K562 (cell line): ENCODE results near the gene ECSIT. TPM values are rescaled to one million over a fixed set of nuclear protein-coding genes. Genes with fewer than 3 reads are reported as not detected.
A peak's percentile ranks its signal among the peaks of the same experiment; 100 is the strongest.

Experiments used
- ATAC-seq: fragments of 200-7000 bp; cut with Tn5 transposase; 3 replicates; pipeline ENCODE4 v1.9.1; 2020; ENCODE audit warnings: moderate library complexity
- BruUV-seq: library from RNA; stranded (reverse); fragments of 400-500 nt; replicated peaks from 2 replicates; lab custom pipeline; 2021; lab: Mats Ljungman, UMichigan
- CTCF ChIA-PET: fragments of 300-600 bp; formaldehyde crosslinking; extraction: SDS; loops from one replicate; lab custom pipeline; 2021; ENCODE audit warnings: low intra/inter-chr PET ratio; lab: Yijun Ruan, JAX
- POLR2A ChIA-PET: fragments of 300-600, 350-650 bp; sonication (Branson Sonifier 250); formaldehyde crosslinking; extraction: SDS; loops from one replicate; lab custom pipeline; 2021; ENCODE audit warnings: antibody characterized with exemption, inconsistent platforms; lab: Yijun Ruan, JAX
- DNase-seq, 4 experiments: peaks; one replicate each; pipeline versions ENCODE4 v3.0.0 to v3.0.0-alpha.2; 2011 to 2018; ENCODE audit warnings: low spot score in 3 of 4, mixed read lengths in 3 of 4; ENCODE audit errors: extremely low read depth in 1 of 4
- FAIRE-seq: peaks from 2 replicates; lab custom pipeline; 2011; peaks lifted over from hg19 to GRCh38; lab: Jason Lieb, UNC
- H2AFZ ChIP-seq: 2 replicates; pipeline ENCODE4 v1.6.0; 2011; ENCODE audit warnings: low read depth, low read length, control low read depth, inconsistent platforms
- H3K27ac ChIP-seq: fragments of 200-600 bp; 3 replicates; pipeline ENCODE4 v1.8.0; 2011; ENCODE audit warnings: low read depth, mild to moderate bottlenecking, control low read depth, inconsistent platforms, low read length, moderate library complexity, mixed read lengths; ENCODE audit errors: extremely low read depth
- H3K27me3 ChIP-seq, 2 experiments: fragments of 300-600 bp in 1 of 2; 2 replicates in 1 of 2; 3 replicates in 1 of 2; pipeline versions ENCODE4 v1.6.0 to v1.8.0; 2011; ENCODE audit warnings: inconsistent platforms in 2 of 2, low read length in 2 of 2, mild to moderate bottlenecking in 1 of 2, mixed read lengths in 1 of 2, moderate library complexity in 1 of 2; ENCODE audit not compliant: control insufficient read depth in 2 of 2, insufficient read depth in 2 of 2
- H3K36me3 ChIP-seq: fragments of 300-600 bp; 3 replicates; pipeline ENCODE4 v1.8.0; 2011; ENCODE audit warnings: mild to moderate bottlenecking, low read length, inconsistent platforms; ENCODE audit not compliant: control insufficient read depth, insufficient read depth
- H3K4me1 ChIP-seq, 2 experiments: fragments of 200-600 bp in 1 of 2; replicated peaks in 1 of 2; 2 replicates in 1 of 2; 3 replicates in 1 of 2; pipeline versions ENCODE4 v1.5.1 to v1.8.0; 2011; ENCODE audit warnings: inconsistent platforms in 2 of 2, low read length in 2 of 2, mild to moderate bottlenecking in 1 of 2, mixed read lengths in 1 of 2, moderate library complexity in 1 of 2; ENCODE audit not compliant: control insufficient read depth in 2 of 2, insufficient read depth in 2 of 2
- H3K4me2 ChIP-seq: 2 replicates; pipeline ENCODE4 v1.6.1; 2011; ENCODE audit warnings: low read length, control low read depth, inconsistent platforms, mixed read lengths; ENCODE audit not compliant: insufficient read depth
- H3K4me3 ChIP-seq: fragments of 200-600 bp; sonication (generic), shearing (Covaris generic); 2 replicates; pipeline ENCODE4 v1.5.1; 2016; ENCODE audit warnings: control low read depth, inconsistent platforms
- H3K79me2 ChIP-seq: fragments of 200-600 bp; 3 replicates; pipeline ENCODE4 v1.8.0; 2011; ENCODE audit warnings: low read length, inconsistent platforms; ENCODE audit not compliant: control insufficient read depth, insufficient read depth
- H3K9ac ChIP-seq, 2 experiments: 2 replicates each; pipeline versions ENCODE4 v1.6.0 to v1.6.1; 2011; ENCODE audit warnings: low read depth in 2 of 2, low read length in 2 of 2, control low read depth in 1 of 2, inconsistent platforms in 1 of 2, mild to moderate bottlenecking in 1 of 2, mixed read lengths in 1 of 2; ENCODE audit not compliant: insufficient read depth in 1 of 2
- H3K9me1 ChIP-seq: one replicate; pipeline ENCODE4 v1.6.0; 2011; ENCODE audit warnings: inconsistent platforms, mild to moderate bottlenecking, low read length, moderate library complexity; ENCODE audit not compliant: control insufficient read depth, insufficient read depth
- H3K9me3 ChIP-seq: replicated peaks from 2 replicates; pipeline ENCODE4 v1.5.1; 2011; ENCODE audit warnings: low read depth, low read length, inconsistent platforms; ENCODE audit not compliant: control insufficient read depth, insufficient read depth
- H4K20me1 ChIP-seq: replicated peaks from 2 replicates; pipeline ENCODE4 v1.6.1; 2011; ENCODE audit warnings: low read length, inconsistent platforms, mixed read lengths; ENCODE audit not compliant: control insufficient read depth, insufficient read depth
- CBFA2T3 ChIP-seq: fragments of 450-650 bp; IDR thresholded peaks from 2 replicates; pipeline ENCODE4 v1.6.1; 2017
- CBX1 ChIP-seq: sonication (generic); IDR thresholded peaks from 2 replicates; pipeline ENCODE4 v1.6.1; 2016; ENCODE audit warnings: antibody characterized with exemption, low read depth, mild to moderate bottlenecking
- MYBL2 ChIP-seq, 2 experiments: fragments of 450-650 bp in 1 of 2; sonication (generic) in 1 of 2; formaldehyde crosslinking in 1 of 2; IDR thresholded peaks; 2 replicates each; pipeline versions ENCODE4 v1.6.1 to v1.8.1; 2017 to 2022; ENCODE audit warnings: borderline replicate concordance in 1 of 2, inconsistent platforms in 1 of 2, low read depth in 1 of 2, mild to moderate bottlenecking in 1 of 2, missing genetic modification reagents in 1 of 2, moderate library complexity in 1 of 2
- SNIP1 ChIP-seq: fragments of 450-650 bp; IDR thresholded peaks from 2 replicates; pipeline ENCODE4 v1.7.1; 2017; ENCODE audit warnings: low read depth, mild to moderate bottlenecking
- SRSF3 ChIP-seq: fragments of 200-400 bp; formaldehyde crosslinking; IDR thresholded peaks from 2 replicates; pipeline ENCODE4 v1.6.1; 2016; ENCODE audit warnings: mild to moderate bottlenecking, low read length, moderate library complexity; ENCODE audit not compliant: insufficient read depth
- ZNF717 ChIP-seq: fragments of 250-450 bp; sonication (Bioruptor Pico); IDR thresholded peaks from 2 replicates; pipeline ENCODE4 v1.5.0; 2021
- WGBS: fragments of 100-300 bp; shearing (Covaris generic); methylation state at CpG from one replicate; pipeline ENCODE4 v1.1.6; 2016; ENCODE audit warnings: low coverage, mixed read lengths; ENCODE audit not compliant: insufficient coverage; ENCODE audit errors: missing lambda C conversion rate; 5-methylcytosine and 5-hydroxymethylcytosine counted together
- in situ Hi-C: fragments of 300-500 bp; cut with MboI; formaldehyde crosslinking; loops from 4 replicates; pipeline ENCODE4 v1.15.0; 2018; ENCODE audit warnings: inconsistent platforms, mixed read lengths
- intact Hi-C: fragments of 100-400 bp; cut with micrococcal nuclease; formaldehyde crosslinking; loops from 2 replicates; pipeline ENCODE4 v1.14.2; 2022
- polyA plus RNA-seq, 8 experiments: library from polyadenylated mRNA; depleted of rRNA in 4 of 8; stranded (reverse) in 5 of 8; unstranded in 3 of 8; fragments of >200 nt; fragmentation: Nextera tagmentation in 2 of 8; fragmentation: Illumina TruSeq in 1 of 8; extraction: Ambion mirVana in 2 of 8; extraction: Trizol in 1 of 8; gene quantifications; 2 replicates each; pipeline versions ENCODE4 v1.2.1 to v1.2.3, GENCODE V29; 2011 to 2014; ENCODE audit warnings: inconsistent platforms in 1 of 8, missing spikeins in 1 of 8
- total RNA-seq, 7 experiments: library from RNA; depleted of rRNA in 6 of 7; stranded (reverse); fragments of >200 nt in 6 of 7; fragmentation: Illumina TruSeq in 2 of 7; extraction: Trizol in 2 of 7; gene quantifications; 2 replicates each; pipeline versions ENCODE4 v1.2.1 to v1.2.3, GENCODE V29; 2011 to 2021; ENCODE audit warnings: low replicate concordance in 1 of 7
- TF ChIP-seq, protein P1 (sequence below): fragments of 250-450 bp; sonication (Bioruptor Pico); IDR thresholded peaks from 2 replicates; pipeline ENCODE4 v1.4.0; 2020; ENCODE audit warnings: mild to moderate bottlenecking, moderate library complexity
- TF ChIP-seq, protein P2 (sequence below): fragments of 250-450 bp; sonication (Bioruptor Pico); IDR thresholded peaks from 2 replicates; pipeline ENCODE4 v1.4.0; 2020
- TF ChIP-seq, protein P3 (sequence below): fragments of 250-450 bp; sonication (Bioruptor Pico); IDR thresholded peaks from 2 replicates; pipeline ENCODE4 v1.9.0; 2021; ENCODE audit warnings: mild to moderate bottlenecking, inconsistent platforms

ECSIT gene
- total and polyA plus RNA-seq, 9 of the 15 experiments (the other 6 are each of a cell fraction or from before 2014, with no cell fraction given), result 1.1 to 82.5 (median 43.9) TPM

DNA sequence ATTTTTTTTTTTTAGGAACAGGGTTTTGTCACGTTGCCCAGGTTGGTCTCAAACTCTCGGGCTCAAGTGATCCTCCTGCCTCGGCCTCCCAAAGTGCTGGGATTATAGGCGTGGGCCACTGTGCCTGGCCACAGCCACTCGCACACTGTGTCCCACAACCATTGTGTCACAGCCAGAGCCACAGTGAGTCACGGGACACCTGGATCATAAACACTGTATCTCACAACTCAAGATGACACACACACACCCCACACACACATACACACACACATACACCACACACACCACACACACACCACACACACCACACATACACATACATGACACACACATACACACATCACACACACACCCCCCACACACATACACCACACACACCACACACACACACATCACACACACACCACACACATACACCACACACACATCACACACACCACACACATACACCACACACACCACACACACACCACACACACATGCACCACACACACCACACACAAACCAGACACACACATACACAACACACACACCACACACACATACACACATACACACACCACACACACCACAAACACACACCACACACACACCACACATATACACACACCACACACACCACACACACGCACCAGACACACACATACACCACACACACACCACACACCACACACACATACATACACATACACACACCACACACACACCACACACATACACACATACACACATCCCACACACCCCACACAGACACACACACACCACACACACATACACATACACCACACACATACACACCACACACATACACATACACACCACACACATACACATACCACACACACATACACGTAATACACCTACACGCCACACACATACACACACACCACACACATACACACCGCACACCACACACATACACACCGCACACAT, 64.3 kb downstream of the ECSIT start:
- no peaks in the 10 kb centered on the region for H3K9me3 ChIP-seq
- ChIA-PET POLR2A (interaction anchor here (0.6 kb wide), 1 partner anchor 14 kb away, joined by 3 read pairs; no protein-coding TSS in a partner anchor), CTCF (interaction anchor here (0.7 kb wide), 1 partner anchor 230 kb away, joined by 3 read pairs; no protein-coding TSS in a partner anchor)
- H3K4me1 ChIP-seq, result peaks cover 0 to 9% of the 10 kb centered on the region in 2 experiments; a peak in 1 of 5 replicates
- H3K4me2 ChIP-seq, result no peak overlapping the region
- 15% methylated on average over 8 of the region's 11 CpGs for WGBS
- no peaks in the 10 kb centered on the region for H3K36me3 ChIP-seq
- intact Hi-C loops, result no loop called here
- FAIRE-seq, result no peak
- no TSS peak for BruUV-seq
- H3K9ac ChIP-seq, result no peak overlapping the region
- H3K79me2 ChIP-seq, result no peaks in the 10 kb centered on the region
- no peak overlapping the region for H2AFZ ChIP-seq
- H3K27ac ChIP-seq, result no peak overlapping the region
- in situ Hi-C loops, result no loop called here
- H3K9me1 ChIP-seq, result no peaks in the 10 kb centered on the region
- DNase-seq, result no peak
- H3K27me3 ChIP-seq, result peaks cover 7 to 40% of the 10 kb centered on the region in 2 experiments
- no peak for ATAC-seq
- H3K4me3 ChIP-seq, result no peak overlapping the region
- no peaks in the 10 kb centered on the region for H4K20me1 ChIP-seq
- TF ChIP-seq CBFA2T3 (no peak), SRSF3 (no peak), CBX1 (0 out of 2 replicates have a peak, but pooled peaks have one; percentile 22), SNIP1 (no peak), MYBL2 (IDR thresholded peaks at IDR 0.05; ENCODE audit: low read depth) (no peak), MYBL2 (CRISPR knock-in tag; IDR thresholded peaks at IDR 0.05; ENCODE audit: borderline replicate concordance) (no peak), ZNF717 (CRISPR knock-in tag) (no peak)
- TF ChIP-seq, protein P1, sequence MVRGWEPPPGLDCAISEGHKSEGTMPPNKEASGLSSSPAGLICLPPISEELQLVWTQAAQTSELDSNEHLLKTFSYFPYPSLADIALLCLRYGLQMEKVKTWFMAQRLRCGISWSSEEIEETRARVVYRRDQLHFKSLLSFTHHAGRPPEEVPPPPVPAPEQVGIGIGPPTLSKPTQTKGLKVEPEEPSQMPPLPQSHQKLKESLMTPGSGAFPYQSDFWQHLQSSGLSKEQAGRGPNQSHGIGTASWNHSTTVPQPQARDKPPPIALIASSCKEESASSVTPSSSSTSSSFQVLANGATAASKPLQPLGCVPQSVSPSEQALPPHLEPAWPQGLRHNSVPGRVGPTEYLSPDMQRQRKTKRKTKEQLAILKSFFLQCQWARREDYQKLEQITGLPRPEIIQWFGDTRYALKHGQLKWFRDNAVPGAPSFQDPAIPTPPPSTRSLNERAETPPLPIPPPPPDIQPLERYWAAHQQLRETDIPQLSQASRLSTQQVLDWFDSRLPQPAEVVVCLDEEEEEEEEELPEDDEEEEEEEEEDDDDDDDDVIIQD (CRISPR knock-in tag), result no peak
- TF ChIP-seq, protein P2, sequence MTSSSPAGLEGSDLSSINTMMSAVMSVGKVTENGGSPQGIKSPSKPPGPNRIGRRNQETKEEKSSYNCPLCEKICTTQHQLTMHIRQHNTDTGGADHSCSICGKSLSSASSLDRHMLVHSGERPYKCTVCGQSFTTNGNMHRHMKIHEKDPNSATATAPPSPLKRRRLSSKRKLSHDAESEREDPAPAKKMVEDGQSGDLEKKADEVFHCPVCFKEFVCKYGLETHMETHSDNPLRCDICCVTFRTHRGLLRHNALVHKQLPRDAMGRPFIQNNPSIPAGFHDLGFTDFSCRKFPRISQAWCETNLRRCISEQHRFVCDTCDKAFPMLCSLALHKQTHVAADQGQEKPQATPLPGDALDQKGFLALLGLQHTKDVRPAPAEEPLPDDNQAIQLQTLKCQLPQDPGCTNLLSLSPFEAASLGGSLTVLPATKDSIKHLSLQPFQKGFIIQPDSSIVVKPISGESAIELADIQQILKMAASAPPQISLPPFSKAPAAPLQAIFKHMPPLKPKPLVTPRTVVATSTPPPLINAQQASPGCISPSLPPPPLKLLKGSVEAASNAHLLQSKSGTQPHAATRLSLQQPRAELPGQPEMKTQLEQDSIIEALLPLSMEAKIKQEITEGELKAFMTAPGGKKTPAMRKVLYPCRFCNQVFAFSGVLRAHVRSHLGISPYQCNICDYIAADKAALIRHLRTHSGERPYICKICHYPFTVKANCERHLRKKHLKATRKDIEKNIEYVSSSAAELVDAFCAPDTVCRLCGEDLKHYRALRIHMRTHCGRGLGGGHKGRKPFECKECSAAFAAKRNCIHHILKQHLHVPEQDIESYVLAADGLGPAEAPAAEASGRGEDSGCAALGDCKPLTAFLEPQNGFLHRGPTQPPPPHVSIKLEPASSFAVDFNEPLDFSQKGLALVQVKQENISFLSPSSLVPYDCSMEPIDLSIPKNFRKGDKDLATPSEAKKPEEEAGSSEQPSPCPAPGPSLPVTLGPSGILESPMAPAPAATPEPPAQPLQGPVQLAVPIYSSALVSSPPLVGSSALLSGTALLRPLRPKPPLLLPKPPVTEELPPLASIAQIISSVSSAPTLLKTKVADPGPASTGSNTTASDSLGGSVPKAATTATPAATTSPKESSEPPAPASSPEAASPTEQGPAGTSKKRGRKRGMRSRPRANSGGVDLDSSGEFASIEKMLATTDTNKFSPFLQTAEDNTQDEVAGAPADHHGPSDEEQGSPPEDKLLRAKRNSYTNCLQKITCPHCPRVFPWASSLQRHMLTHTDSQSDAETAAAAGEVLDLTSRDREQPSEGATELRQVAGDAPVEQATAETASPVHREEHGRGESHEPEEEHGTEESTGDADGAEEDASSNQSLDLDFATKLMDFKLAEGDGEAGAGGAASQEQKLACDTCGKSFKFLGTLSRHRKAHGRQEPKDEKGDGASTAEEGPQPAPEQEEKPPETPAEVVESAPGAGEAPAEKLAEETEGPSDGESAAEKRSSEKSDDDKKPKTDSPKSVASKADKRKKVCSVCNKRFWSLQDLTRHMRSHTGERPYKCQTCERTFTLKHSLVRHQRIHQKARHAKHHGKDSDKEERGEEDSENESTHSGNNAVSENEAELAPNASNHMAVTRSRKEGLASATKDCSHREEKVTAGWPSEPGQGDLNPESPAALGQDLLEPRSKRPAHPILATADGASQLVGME, result no peak
- TF ChIP-seq, protein P3, sequence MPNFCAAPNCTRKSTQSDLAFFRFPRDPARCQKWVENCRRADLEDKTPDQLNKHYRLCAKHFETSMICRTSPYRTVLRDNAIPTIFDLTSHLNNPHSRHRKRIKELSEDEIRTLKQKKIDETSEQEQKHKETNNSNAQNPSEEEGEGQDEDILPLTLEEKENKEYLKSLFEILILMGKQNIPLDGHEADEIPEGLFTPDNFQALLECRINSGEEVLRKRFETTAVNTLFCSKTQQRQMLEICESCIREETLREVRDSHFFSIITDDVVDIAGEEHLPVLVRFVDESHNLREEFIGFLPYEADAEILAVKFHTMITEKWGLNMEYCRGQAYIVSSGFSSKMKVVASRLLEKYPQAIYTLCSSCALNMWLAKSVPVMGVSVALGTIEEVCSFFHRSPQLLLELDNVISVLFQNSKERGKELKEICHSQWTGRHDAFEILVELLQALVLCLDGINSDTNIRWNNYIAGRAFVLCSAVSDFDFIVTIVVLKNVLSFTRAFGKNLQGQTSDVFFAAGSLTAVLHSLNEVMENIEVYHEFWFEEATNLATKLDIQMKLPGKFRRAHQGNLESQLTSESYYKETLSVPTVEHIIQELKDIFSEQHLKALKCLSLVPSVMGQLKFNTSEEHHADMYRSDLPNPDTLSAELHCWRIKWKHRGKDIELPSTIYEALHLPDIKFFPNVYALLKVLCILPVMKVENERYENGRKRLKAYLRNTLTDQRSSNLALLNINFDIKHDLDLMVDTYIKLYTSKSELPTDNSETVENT (CRISPR knock-in tag), result no peak
